GM20431 (cell line): Measurements from ENCODE around the gene LZTFL1.

ENCODE experiments used
- in situ Hi-C: fragments of 300-500 bp; cut with MseI, MboI; formaldehyde crosslinking; loops from one replicate; pipeline ENCODE4 v1.15.0; 2020; ENCODE audit warnings: low sequenced_read_pairs; ENCODE audit not compliant: unreplicated experiment

LZTFL1 gene

GRCh38 chr3:45792036-45792435 lies 49.9 kb downstream of the LZTFL1 start:
- in situ Hi-C loops: no loop called here

GRCh38 chr3:45790596-45790995 lies 51.3 kb downstream of the LZTFL1 start:
- in situ Hi-C loops: no loop called here

- in situ Hi-C loops: no loop called here
Measured at GRCh38 chr3:45789235-45789812, 52.6 kb downstream of the LZTFL1 start.

GRCh38 chr3:45787551-45787950 lies 54.4 kb downstream of the LZTFL1 start:
- in situ Hi-C loops: no loop called here

- in situ Hi-C loops: no loop called here
Measured at GRCh38 chr3:45786801-45787495, 55.0 kb downstream of the LZTFL1 start.

- in situ Hi-C loops: no loop called here
Measured at GRCh38 chr3:45785605-45786150, 56.2 kb downstream of the LZTFL1 start.

- in situ Hi-C loops: no loop called here
Measured at GRCh38 chr3:45783667-45784066, 58.3 kb downstream of the LZTFL1 start.

- in situ Hi-C loops: no loop called here
Measured at GRCh38 chr3:45782381-45782780, 59.5 kb downstream of the LZTFL1 start.

- in situ Hi-C loops: no loop called here
Measured at GRCh38 chr3:45781841-45782240, 60.1 kb downstream of the LZTFL1 start.

GRCh38 chr3:45781271-45781670 lies 60.6 kb downstream of the LZTFL1 start:
- in situ Hi-C loops: no loop called here

GRCh38 chr3:45779746-45780735 lies 61.9 kb downstream of the LZTFL1 start:
- in situ Hi-C loops: no loop called here

- in situ Hi-C loops: no loop called here
Measured at GRCh38 chr3:45778761-45779201, 63.1 kb downstream of the LZTFL1 start.

- in situ Hi-C loops: no loop called here
Measured at GRCh38 chr3:45777746-45778386, 64.1 kb downstream of the LZTFL1 start.

- in situ Hi-C loops: no loop called here
Measured at GRCh38 chr3:45777111-45777745, 64.7 kb downstream of the LZTFL1 start.

GRCh38 chr3:45776611-45777010 lies 65.3 kb downstream of the LZTFL1 start:
- in situ Hi-C loops: no loop called here

GRCh38 chr3:45776301-45776595 lies 65.7 kb downstream of the LZTFL1 start:
- in situ Hi-C loops: no loop called here

- in situ Hi-C loops: no loop called here
Measured at GRCh38 chr3:45775571-45776300, 66.2 kb downstream of the LZTFL1 start.

- in situ Hi-C loops: loop anchor here (25.0 kb wide), 2 partner anchors 287 to 612 kb away; no protein-coding TSS in a partner anchor
Measured at GRCh38 chr3:45774581-45775521, 67.1 kb downstream of the LZTFL1 start.
